Mesendoderm (in vitro differentiated cells): ENCODE measurements around the gene MBTD1.
"Not testable (repeated sequence)": the region's sequence is repeated elsewhere in the genome, so short reads cannot be mapped to it uniquely, and the experiment has no call there.

Experiments
- DNase-seq: peaks from one replicate; pipeline ENCODE4 v3.0.0; 2013
- H2AK5ac ChIP-seq: 2 replicates; pipeline ENCODE4 v1.6.1; 2013; ENCODE audit warnings: low read length, inconsistent platforms
- H2BK120ac ChIP-seq: 2 replicates; pipeline ENCODE4 v1.6.1; 2013; ENCODE audit warnings: low read depth, mild to moderate bottlenecking, low read length, moderate library complexity, mixed read lengths
- H2BK15ac ChIP-seq: replicated peaks from 2 replicates; pipeline ENCODE4 v1.6.1; 2013; ENCODE audit warnings: low read depth, mild to moderate bottlenecking, moderate library complexity
- H2BK5ac ChIP-seq: 2 replicates; pipeline ENCODE4 v1.6.1; 2013; ENCODE audit warnings: low read length, inconsistent platforms
- H3K18ac ChIP-seq: 2 replicates; pipeline ENCODE4 v1.6.1; 2013; ENCODE audit warnings: mild to moderate bottlenecking, low read length, mixed read lengths
- H3K23ac ChIP-seq: one replicate; pipeline ENCODE4 v1.6.1; 2013; ENCODE audit warnings: low read length
- H3K27ac ChIP-seq: 2 replicates; pipeline ENCODE4 v1.5.1; 2013; ENCODE audit warnings: low read depth, mild to moderate bottlenecking, inconsistent platforms, low read length, moderate library complexity
- H3K27me3 ChIP-seq: 2 replicates; pipeline ENCODE4 v1.6.1; 2013; ENCODE audit warnings: low read length, control low read depth, mild to moderate bottlenecking, inconsistent platforms; ENCODE audit not compliant: insufficient read depth, poor library complexity
- H3K36me3 ChIP-seq: 2 replicates; pipeline ENCODE4 v1.6.1; 2013; ENCODE audit warnings: low read length, inconsistent platforms; ENCODE audit not compliant: control insufficient read depth, insufficient read depth
- H3K4ac ChIP-seq: one replicate; pipeline ENCODE4 v1.6.1; 2013; ENCODE audit warnings: low read depth, mild to moderate bottlenecking, low read length, moderate library complexity
- H3K4me1 ChIP-seq: 2 replicates; pipeline ENCODE4 v1.6.1; 2013; ENCODE audit warnings: low read depth, low read length, inconsistent platforms; ENCODE audit not compliant: control insufficient read depth
- H3K4me2 ChIP-seq: 2 replicates; pipeline ENCODE4 v1.6.1; 2013; ENCODE audit warnings: low read length
- H3K4me3 ChIP-seq: 2 replicates; pipeline ENCODE4 v1.5.1; 2013; ENCODE audit warnings: mild to moderate bottlenecking, low read length
- H3K56ac ChIP-seq: one replicate; pipeline ENCODE4 v1.6.1; 2013; ENCODE audit warnings: low read length
- H3K79me1 ChIP-seq: 2 replicates; pipeline ENCODE4 v1.6.1; 2013; ENCODE audit warnings: low read length, inconsistent platforms
- H3K79me2 ChIP-seq: 2 replicates; pipeline ENCODE4 v1.6.1; 2013; ENCODE audit warnings: mild to moderate bottlenecking, low read length; ENCODE audit not compliant: control insufficient read depth, insufficient read depth
- H3K9ac ChIP-seq: 2 replicates; pipeline ENCODE4 v1.6.1; 2013; ENCODE audit warnings: low read length, inconsistent platforms
- H4K5ac ChIP-seq: one replicate; pipeline ENCODE4 v1.6.1; 2013; ENCODE audit warnings: low read length
- H4K8ac ChIP-seq: one replicate; pipeline ENCODE4 v1.6.1; 2013; ENCODE audit warnings: low read depth, mild to moderate bottlenecking, control low read depth, low read length, moderate library complexity
- WGBS: extraction: QIAGEN DNeasy Blood & Tissue Kit; methylation state at CpG from one replicate; pipeline ENCODE4 v1.1.7; 2013; ENCODE audit warnings: low lambda C conversion rate, missing lambda C conversion rate; ENCODE audit not compliant: insufficient coverage; ENCODE audit errors: extremely low coverage; 5-methylcytosine and 5-hydroxymethylcytosine counted together

MBTD1 gene

GRCh38 chr17:51185763-51186332, 74.0 kb downstream of the MBTD1 start:
- no peak overlapping the region for H3K4ac ChIP-seq
- no peak overlapping the region for H2AK5ac ChIP-seq
- H3K79me2 ChIP-seq: no peaks in the 10 kb centered on the region
- no peaks in the 10 kb centered on the region for H3K4me1 ChIP-seq
- H3K4me3 ChIP-seq: no peak overlapping the region
- no peak overlapping the region for H3K4me2 ChIP-seq
- no peak overlapping the region for H2BK15ac ChIP-seq
- H2BK120ac ChIP-seq: no peak overlapping the region
- H3K9ac ChIP-seq: no peak overlapping the region
- H3K79me1 ChIP-seq: no peaks in the 10 kb centered on the region
- no peak overlapping the region for H2BK5ac ChIP-seq
- no peak overlapping the region for H3K27ac ChIP-seq
- H4K5ac ChIP-seq: no peak overlapping the region
- no CpG with 5 or more reads among the region's 8 CpGs for WGBS
- H3K36me3 ChIP-seq: peaks cover 3% of the 10 kb centered on the region
- H3K56ac ChIP-seq: no peak overlapping the region
- H3K18ac ChIP-seq: no peak overlapping the region
- H4K8ac ChIP-seq: no peak overlapping the region
- no peaks in the 10 kb centered on the region for H3K27me3 ChIP-seq
- no peak overlapping the region for H3K23ac ChIP-seq
- DNase-seq: no peak

- Histone ChIP-seq H3K27ac (no peak overlapping the region), H2BK120ac (no peak overlapping the region), H4K5ac (no peak overlapping the region), H3K79me1 (no peaks in the 10 kb centered on the region), H3K4ac (no peak overlapping the region), H3K23ac (no peak overlapping the region), H3K18ac (no peak overlapping the region), H2BK15ac (no peak overlapping the region), H3K27me3 (no peaks in the 10 kb centered on the region), H3K79me2 (no peaks in the 10 kb centered on the region), H2BK5ac (no peak overlapping the region), H2AK5ac (no peak overlapping the region), H3K9ac (no peak overlapping the region), H3K36me3 (peaks cover 1% of the 10 kb centered on the region), H3K56ac (no peak overlapping the region), H4K8ac (no peak overlapping the region), H3K4me3 (no peak overlapping the region), H3K4me1 (no peaks in the 10 kb centered on the region), H3K4me2 (no peak overlapping the region)
- no peak for DNase-seq
- no CpG with 5 or more reads among the region's 1 CpG for WGBS
Measured at GRCh38 chr17:51184124-51184523, 75.7 kb downstream of the MBTD1 start.

- H2BK5ac ChIP-seq: no peak overlapping the region
- no CpG with 5 or more reads among the region's 5 CpGs for WGBS
- no peak overlapping the region for H3K18ac ChIP-seq
- H3K79me1 ChIP-seq: no peaks in the 10 kb centered on the region
- no peak overlapping the region for H3K4me3 ChIP-seq
- H3K9ac ChIP-seq: no peak overlapping the region
- H3K4me1 ChIP-seq: no peaks in the 10 kb centered on the region
- H3K23ac ChIP-seq: no peak overlapping the region
- peaks cover 1% of the 10 kb centered on the region for H3K36me3 ChIP-seq
- H3K4me2 ChIP-seq: no peak overlapping the region
- H3K27me3 ChIP-seq: no peaks in the 10 kb centered on the region
- no peaks in the 10 kb centered on the region for H3K79me2 ChIP-seq
- no peak overlapping the region for H4K5ac ChIP-seq
- no peak overlapping the region for H3K27ac ChIP-seq
- no peak overlapping the region for H2BK15ac ChIP-seq
- no peak overlapping the region for H2AK5ac ChIP-seq
- H3K56ac ChIP-seq: no peak overlapping the region
- no peak overlapping the region for H4K8ac ChIP-seq
- H3K4ac ChIP-seq: no peak overlapping the region
- DNase-seq: no peak
- no peak overlapping the region for H2BK120ac ChIP-seq
Measured at GRCh38 chr17:51180486-51180885, 79.4 kb downstream of the MBTD1 start.

GRCh38 chr17:51172030-51172429, 87.8 kb downstream of the MBTD1 start:
- H3K9ac ChIP-seq, H4K8ac ChIP-seq, H3K27me3 ChIP-seq, H3K4ac ChIP-seq, H2AK5ac ChIP-seq, DNase-seq, H4K5ac ChIP-seq, H2BK120ac ChIP-seq, H3K23ac ChIP-seq, H3K4me3 ChIP-seq, H3K79me1 ChIP-seq, H3K56ac ChIP-seq, H3K18ac ChIP-seq, H2BK5ac ChIP-seq, H2BK15ac ChIP-seq, H3K27ac ChIP-seq, H3K4me1 ChIP-seq, H3K4me2 ChIP-seq: not testable (repeated sequence)
- WGBS: no CpG with 5 or more reads among the region's 9 CpGs
- Histone ChIP-seq H3K36me3 (peaks cover 16% of the 10 kb centered on the region), H3K79me2 (peaks cover 15% of the 10 kb centered on the region)

GRCh38 chr17:51170736-51171135, 89.1 kb downstream of the MBTD1 start:
- Histone ChIP-seq H3K4me3 (no peak overlapping the region), H3K4me2 (no peak overlapping the region), H2BK120ac (no peak overlapping the region), H3K27me3 (no peaks in the 10 kb centered on the region), H3K79me1 (peaks cover 5% of the 10 kb centered on the region), H3K27ac (no peak overlapping the region), H3K9ac (no peak overlapping the region), H2AK5ac (no peak overlapping the region), H3K23ac (no peak overlapping the region), H3K4me1 (no peaks in the 10 kb centered on the region), H4K8ac (no peak overlapping the region), H3K79me2 (peaks cover 19% of the 10 kb centered on the region), H3K36me3 (peaks cover 16% of the 10 kb centered on the region), H3K4ac (no peak overlapping the region), H4K5ac (no peak overlapping the region), H2BK15ac (no peak overlapping the region), H3K18ac (no peak overlapping the region), H2BK5ac (no peak overlapping the region), H3K56ac (no peak overlapping the region)
- DNase-seq: no peak
- WGBS: no CpG with 5 or more reads among the region's 2 CpGs

GRCh38 chr17:51169340-51169739, 90.5 kb downstream of the MBTD1 start:
- Histone ChIP-seq H4K8ac (no peak overlapping the region), H3K27ac (no peak overlapping the region), H3K23ac (no peak overlapping the region), H3K27me3 (no peaks in the 10 kb centered on the region), H2BK15ac (no peak overlapping the region), H3K36me3 (peaks cover 16% of the 10 kb centered on the region), H3K4ac (no peak overlapping the region), H3K4me1 (peaks cover 1% of the 10 kb centered on the region), H4K5ac (no peak overlapping the region), H2BK5ac (no peak overlapping the region), H3K79me1 (peaks cover 5% of the 10 kb centered on the region), H2AK5ac (no peak overlapping the region), H3K79me2 (peaks cover 19% of the 10 kb centered on the region), H3K56ac (no peak overlapping the region), H3K9ac (no peak overlapping the region), H3K4me2 (no peak overlapping the region), H3K18ac (no peak overlapping the region), H3K4me3 (no peak overlapping the region), H2BK120ac (no peak overlapping the region)
- WGBS: no CpG with 5 or more reads among the region's 1 CpG
- DNase-seq: no peak
